GM19372 (cell line): Measurements from ENCODE around the gene MICAL1.

Experiments used
- ATAC-seq: cut with Tn5 transposase; IDR thresholded peaks from one replicate; pipeline ENCODE4 v1.9.1; 2021; ENCODE audit warnings: mild to moderate bottlenecking, low read depth, moderate library complexity; ENCODE audit not compliant: unreplicated experiment

Gene MICAL1

DNA sequence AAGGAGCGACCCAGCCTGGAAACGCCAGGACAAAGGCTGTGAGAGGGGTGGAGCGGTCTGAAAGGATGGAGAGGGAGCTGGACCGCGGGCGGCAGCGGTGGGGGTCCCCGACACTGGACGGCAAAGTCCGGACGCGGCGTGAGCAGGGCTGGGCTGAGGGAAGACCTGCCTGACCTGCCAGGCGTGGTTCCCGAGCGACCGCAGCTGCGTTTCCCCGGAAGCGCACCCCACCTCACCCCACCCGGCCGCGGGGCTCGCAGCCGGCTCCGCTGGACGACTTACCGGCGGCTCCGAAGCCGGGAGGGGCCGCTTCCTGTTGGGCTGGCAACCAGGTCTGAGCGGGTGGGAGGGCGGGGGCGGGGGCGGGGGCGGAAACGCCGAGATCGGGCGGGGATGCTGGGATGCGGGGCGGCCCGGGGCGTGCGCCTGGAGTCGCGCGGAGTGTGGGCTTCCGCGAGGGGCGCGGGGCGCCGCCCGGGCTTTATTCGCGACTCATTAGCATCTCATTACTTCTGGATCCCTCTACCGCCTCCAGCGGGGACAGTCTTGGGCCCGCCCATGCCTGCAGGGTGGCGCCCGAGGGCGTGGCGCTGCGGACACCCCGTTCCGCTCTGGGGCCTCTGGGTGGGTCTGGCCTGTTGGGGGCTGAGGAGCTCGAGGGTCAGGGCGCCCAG, at the start of gene MICAL1:
TSS of gene MICAL1 (minus strand) at position 336 of the 674 bp plus-strand sequence. CDS start 1,576 bp downstream, outside the sequence.
- peak; percentile 50 for ATAC-seq

DNA sequence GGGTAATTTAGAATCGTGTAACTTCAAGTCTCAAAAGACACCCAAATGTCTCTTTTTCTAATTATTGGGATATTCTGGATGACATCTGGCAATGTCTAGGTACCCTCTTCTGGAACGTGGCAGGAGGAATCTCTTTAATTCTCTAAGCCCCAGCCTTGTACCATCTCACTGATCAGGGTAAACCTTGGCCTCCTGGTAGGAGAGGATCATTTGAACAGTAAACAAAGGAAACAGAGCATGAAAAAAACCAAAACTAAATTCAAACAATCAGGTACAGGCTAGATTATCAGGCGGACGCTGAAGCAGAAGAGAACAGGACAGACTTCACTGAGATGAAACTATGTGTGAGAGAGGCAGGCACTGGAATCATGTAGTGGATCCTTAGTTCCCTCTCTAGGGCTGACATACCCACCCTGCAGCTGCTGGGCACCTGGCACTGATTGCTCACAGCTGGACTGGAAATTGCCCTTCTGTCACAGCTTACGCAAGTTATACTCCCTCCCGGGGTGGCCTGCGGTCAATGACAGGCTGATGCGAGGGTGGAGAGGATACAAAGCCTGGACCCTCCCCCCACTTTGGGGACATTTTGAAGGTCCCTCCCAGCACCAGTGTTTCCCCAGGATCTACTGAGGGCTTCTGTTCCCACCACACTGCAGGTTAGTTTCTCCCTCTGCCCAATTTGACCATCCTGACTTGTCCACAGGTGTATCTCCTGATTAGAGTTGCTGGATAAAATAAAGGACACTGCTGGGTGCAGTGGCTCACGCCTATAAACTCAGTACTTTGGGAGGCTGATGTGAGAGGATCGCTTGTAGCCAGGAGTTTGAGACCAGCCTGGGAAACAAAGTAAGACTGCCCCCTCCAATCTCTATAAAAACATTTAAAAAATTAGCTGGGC, 48.0 kb upstream of the MICAL1 start:
- no peak for ATAC-seq

DNA sequence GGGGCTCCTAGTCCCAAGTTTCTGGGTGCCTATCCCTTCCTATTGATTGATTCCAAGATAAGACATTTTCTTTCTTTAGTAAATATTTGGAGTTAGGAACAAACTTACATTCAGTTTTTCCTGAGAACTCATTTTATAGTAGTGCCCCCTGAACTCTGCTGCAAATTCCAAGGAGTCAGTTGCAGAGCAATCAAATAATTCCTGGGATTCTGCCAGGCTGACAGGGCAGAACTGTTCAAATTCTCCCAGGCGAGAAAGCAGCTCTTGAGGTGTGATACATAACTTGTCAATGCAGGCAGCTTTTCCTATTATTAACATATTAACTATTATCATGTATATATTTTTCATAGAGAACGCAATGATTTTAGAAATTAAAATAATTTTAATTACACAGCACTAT, 43.4 kb upstream of the MICAL1 start:
- no peak for ATAC-seq

GRCh38 chr6:109498052-109498451, 42.5 kb upstream of the MICAL1 start:
- no peak for ATAC-seq

GRCh38 chr6:109496036-109496772, 40.6 kb upstream of the MICAL1 start:
- no peak for ATAC-seq

- ATAC-seq, result no peak
Observed at GRCh38 chr6:109493865-109494264, 38.3 kb upstream of the MICAL1 start.

DNA sequence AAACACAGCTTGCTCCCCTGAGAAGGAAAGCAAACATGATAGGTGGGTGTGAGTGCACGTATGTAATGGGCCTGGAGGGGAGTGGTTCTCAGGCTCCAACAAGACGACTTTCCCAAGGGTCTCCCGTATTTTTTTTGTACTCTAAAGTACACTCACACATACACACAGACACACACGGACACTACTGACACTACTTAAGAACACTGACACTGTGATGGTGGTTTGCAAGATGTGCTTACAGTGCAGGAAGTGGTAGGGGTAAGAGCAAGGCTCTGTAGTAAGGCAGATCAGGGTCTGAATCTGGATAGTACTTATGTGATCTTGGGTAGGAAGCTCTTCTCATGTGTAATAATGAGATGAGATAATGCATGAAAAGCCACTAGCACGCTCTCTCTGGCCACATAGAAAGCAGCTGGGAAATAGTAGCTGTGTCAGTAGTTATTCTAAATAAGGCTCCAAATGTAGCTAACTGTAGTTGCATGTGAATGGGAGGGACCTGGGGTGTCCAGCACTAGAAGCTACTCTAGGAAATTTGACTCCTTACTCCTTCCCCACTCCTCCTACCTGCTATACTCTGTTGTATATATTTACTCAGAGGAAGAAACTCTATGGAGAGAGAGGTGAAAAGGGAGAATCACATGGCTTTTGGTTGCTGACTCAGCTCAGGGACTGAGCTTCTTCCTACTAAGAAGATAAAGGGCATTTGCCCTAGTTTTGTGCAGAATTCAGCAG, 35.8 kb upstream of the MICAL1 start:
- no peak for ATAC-seq

DNA sequence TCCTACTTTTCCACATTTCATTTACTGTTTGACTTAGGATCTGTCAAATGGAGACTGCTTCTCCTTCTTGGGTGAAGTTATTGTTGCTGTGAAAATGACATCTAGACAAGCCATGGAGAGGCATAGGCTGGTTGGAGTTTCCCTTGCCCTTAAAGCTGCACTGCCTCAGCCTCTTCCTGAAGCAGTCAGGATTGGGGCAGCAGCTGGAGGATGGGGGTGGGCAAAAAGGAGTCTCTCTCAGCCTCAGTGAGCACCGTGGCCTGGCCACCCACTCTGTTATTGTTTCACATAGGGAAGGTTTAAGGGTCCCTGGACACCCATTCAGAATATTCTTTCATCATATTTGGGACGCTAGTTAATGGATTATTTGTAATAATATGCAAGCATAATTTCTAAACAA, 35.1 kb upstream of the MICAL1 start:
- ATAC-seq, result no peak

- ATAC-seq, result no peak
Observed at GRCh38 chr6:109488001-109488400, 32.4 kb upstream of the MICAL1 start.

DNA sequence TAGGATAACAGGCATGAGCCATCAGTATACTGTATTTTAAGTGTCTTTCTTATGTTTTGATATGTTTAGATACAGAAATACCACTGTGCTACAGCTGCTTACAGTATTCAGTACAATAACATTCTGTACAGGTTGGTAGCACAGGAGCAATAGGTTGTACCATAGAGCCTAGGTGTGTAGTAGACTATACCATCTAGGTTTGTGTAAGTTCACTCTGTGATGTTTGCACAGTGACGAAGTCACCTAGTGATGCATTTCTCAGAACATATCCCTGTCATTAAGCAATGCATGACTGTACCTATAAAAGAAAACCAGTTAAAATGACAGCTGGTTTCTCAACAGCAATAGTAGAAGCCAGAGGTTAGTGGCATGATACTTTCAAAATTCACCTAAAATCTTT, 30.5 kb upstream of the MICAL1 start:
- no peak for ATAC-seq

DNA sequence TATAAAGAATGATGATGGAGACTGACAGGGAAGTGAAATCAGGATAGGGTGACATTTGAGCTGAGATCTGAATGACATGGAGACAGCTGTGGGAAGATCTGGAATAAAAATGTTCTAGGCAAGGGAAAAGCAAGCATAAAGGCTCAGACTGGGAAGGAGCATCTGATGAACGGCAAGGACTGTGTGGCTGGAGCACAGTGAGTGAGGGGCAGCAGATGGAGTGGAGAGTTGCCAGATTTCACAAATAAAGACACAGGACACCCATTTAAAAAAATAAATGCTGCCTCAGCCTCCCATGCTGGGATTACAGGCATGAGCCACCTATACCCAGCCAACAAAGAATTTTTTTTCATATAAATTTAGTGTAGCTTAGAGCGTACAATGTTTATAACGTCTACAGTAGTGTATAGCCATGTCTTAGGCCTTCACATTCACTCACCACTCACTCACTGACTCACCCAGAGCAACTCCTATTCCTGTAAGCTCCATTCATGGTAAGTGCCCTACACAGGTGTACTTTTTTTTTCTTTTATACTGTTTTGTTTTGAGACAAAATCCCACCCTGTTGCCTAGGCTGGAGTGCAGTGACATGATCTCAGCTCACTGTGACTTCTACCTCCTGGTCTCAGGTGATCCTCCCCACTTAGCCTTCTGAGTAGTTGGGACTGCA, 29.8 kb upstream of the MICAL1 start:
- ATAC-seq, result no peak

- no peak for ATAC-seq
Observed at GRCh38 chr6:109484122-109484521, 28.6 kb upstream of the MICAL1 start.

DNA sequence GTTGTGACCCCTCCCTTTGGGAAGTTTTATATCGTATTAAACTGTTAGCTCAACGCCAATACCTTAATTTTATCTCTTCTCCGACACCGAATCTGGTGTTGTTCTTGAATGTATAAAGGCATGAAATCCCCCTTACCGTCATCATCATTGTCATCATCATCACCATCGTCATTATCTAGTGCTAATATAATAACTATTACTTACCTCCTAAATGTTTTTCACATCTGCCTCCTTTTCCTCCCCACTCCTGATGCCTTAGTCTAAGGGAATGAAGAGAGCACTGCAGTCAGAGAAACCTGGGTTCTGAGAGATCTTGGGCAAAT, 28.1 kb upstream of the MICAL1 start:
- ATAC-seq, result no peak

GRCh38 chr6:109482905-109483734, 27.5 kb upstream of the MICAL1 start, which contains the start of gene ZBTB24:
Gene ZBTB24 (minus strand): TSS chr6:109483219. CDS start chr6:109482026, 1,193 bp downstream.
- peak; percentile 82 for ATAC-seq

GRCh38 chr6:109480993-109481480, 25.5 kb upstream of the MICAL1 start:
- no peak for ATAC-seq

DNA sequence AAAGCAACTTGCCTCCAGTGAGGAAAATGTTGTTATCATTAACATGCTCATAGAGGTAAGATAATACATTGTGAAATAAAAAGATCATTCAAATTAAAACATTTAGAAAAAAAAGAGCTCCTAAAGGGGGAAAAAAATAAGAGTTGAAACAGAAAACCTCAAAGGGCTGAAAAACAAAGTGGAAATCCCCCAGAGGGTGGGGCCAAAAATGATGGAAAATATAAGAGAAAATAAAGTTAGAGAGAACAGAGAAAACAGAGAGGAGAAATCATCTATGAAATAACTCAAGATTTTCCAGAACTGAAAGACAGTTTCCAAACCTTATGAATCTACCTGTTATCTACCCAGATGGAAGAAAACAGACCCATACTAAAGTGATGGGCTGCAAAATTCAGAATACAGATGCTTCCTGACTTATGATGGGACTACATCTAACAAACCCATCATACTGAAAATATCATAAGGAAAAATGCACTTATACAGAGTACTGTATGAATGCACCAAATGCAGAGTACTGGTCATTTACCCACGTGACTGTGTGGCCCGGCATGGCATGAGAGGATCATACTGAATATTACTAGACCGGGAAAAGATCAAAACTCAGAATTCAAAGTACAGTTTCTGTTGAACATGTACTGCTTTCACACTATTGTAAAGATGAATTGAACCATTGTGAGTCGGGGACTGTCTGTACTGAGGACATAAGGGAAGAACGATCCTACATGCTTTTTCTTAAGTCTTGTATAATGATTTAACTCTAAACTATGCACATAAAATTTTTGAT, 23.5 kb upstream of the MICAL1 start:
- ATAC-seq, result no peak

- no peak for ATAC-seq
Observed at GRCh38 chr6:109478222-109478805, 22.7 kb upstream of the MICAL1 start.

GRCh38 chr6:109477725-109478124, 22.2 kb upstream of the MICAL1 start:
- peak; percentile 40 for ATAC-seq
